Keratinocyte (primary cell): ENCODE data around the gene PRRT1B. TPM values are rescaled to one million over a fixed set of nuclear protein-coding genes. Genes with fewer than 3 reads are reported as not detected.

Experiments used
- DNase-seq: peaks from one replicate; pipeline ENCODE4 v3.0.0-alpha.2; 2011; ENCODE audit warnings: low read depth, missing footprints, low spot score
- FAIRE-seq: peaks from 2 replicates; lab custom pipeline; 2011; peaks lifted over from hg19 to GRCh38; lab: Jason Lieb, UNC
- H2AFZ ChIP-seq: 2 replicates; pipeline ENCODE4 v1.6.0; 2012; ENCODE audit warnings: low read length, control low read depth, inconsistent platforms; ENCODE audit not compliant: control insufficient read depth
- H3K27ac ChIP-seq: 2 replicates; pipeline ENCODE4 v1.5.1; 2011; ENCODE audit warnings: low read length; ENCODE audit not compliant: control insufficient read depth, insufficient read depth
- H3K27me3 ChIP-seq: 3 replicates; pipeline ENCODE4 v1.6.0; 2011; ENCODE audit warnings: low read length; ENCODE audit not compliant: control insufficient read depth, insufficient read depth; ENCODE audit errors: extremely low read depth
- H3K36me3 ChIP-seq, 2 experiments: 2 replicates in 1 of 2; 3 replicates in 1 of 2; pipeline ENCODE4 v1.5.1; 2011; ENCODE audit warnings: low read length in 2 of 2, mild to moderate bottlenecking in 1 of 2; ENCODE audit not compliant: control insufficient read depth in 2 of 2, insufficient read depth in 2 of 2; ENCODE audit errors: extremely low read depth in 1 of 2
- H3K4me1 ChIP-seq: 3 replicates; pipeline ENCODE4 v1.5.1; 2011; ENCODE audit warnings: low read length; ENCODE audit not compliant: control insufficient read depth, insufficient read depth; ENCODE audit errors: extremely low read depth
- H3K4me2 ChIP-seq: 3 replicates; pipeline ENCODE4 v1.6.0; 2011; ENCODE audit warnings: low read depth, low read length; ENCODE audit not compliant: control insufficient read depth, insufficient read depth; ENCODE audit errors: extremely low read depth
- H3K4me3 ChIP-seq, 3 experiments: fragments of 200-600 bp in 1 of 3; sonication (generic) in 1 of 3; 2 replicates in 2 of 3; 3 replicates in 1 of 3; pipeline ENCODE4 v1.5.1; 2011 to 2016; ENCODE audit warnings: low read length in 3 of 3, mild to moderate bottlenecking in 3 of 3, control low read depth in 2 of 3, inconsistent platforms in 1 of 3, low read depth in 1 of 3, mixed read lengths in 1 of 3, mixed run types in 1 of 3, moderate library complexity in 1 of 3; ENCODE audit not compliant: control insufficient read depth in 2 of 3, insufficient read depth in 2 of 3; ENCODE audit errors: extremely low read depth in 1 of 3
- H3K79me2 ChIP-seq: 2 replicates; pipeline ENCODE4 v1.6.0; 2012; ENCODE audit warnings: low read length; ENCODE audit not compliant: control insufficient read depth, insufficient read depth
- H3K9ac ChIP-seq: 3 replicates; pipeline ENCODE4 v1.6.0; 2011; ENCODE audit warnings: low read length; ENCODE audit not compliant: control insufficient read depth, insufficient read depth; ENCODE audit errors: extremely low read depth
- H3K9me1 ChIP-seq: 3 replicates; pipeline ENCODE4 v1.6.0; 2011; ENCODE audit warnings: low read length; ENCODE audit not compliant: control insufficient read depth, insufficient read depth; ENCODE audit errors: extremely low read depth
- H3K9me3 ChIP-seq: 2 replicates; pipeline ENCODE4 v1.5.1; 2012; ENCODE audit warnings: low read depth, low read length; ENCODE audit not compliant: control insufficient read depth
- H4K20me1 ChIP-seq: 3 replicates; pipeline ENCODE4 v1.6.0; 2011; ENCODE audit warnings: low read length; ENCODE audit not compliant: control insufficient read depth, insufficient read depth; ENCODE audit errors: extremely low read depth
- CTCF ChIP-seq, 3 experiments: IDR thresholded peaks in 1 of 3; conservative IDR thresholded peaks in 1 of 3; optimal IDR thresholded peaks in 1 of 3; 2 replicates in 2 of 3; 3 replicates in 1 of 3; pipeline versions ENCODE3 to v1.5.1; 2011; ENCODE audit warnings: low read length in 3 of 3, mild to moderate bottlenecking in 3 of 3, moderate library complexity in 2 of 3, control low read depth in 1 of 3, inconsistent platforms in 1 of 3; ENCODE audit not compliant: insufficient read depth in 2 of 3; ENCODE audit errors: extremely low read depth in 1 of 3
- EZH2 ChIP-seq: IDR thresholded peaks from one replicate; pipeline ENCODE4 v1.6.1; 2012; ENCODE audit warnings: inconsistent platforms, mild to moderate bottlenecking, low read length, moderate library complexity
- dilution Hi-C: fragments of 300-500 bp; cut with MboI; formaldehyde crosslinking; loops from one replicate; pipeline ENCODE4 v1.7.0; 2020; ENCODE audit warnings: low sequenced_read_pairs; ENCODE audit not compliant: extremely low pct_ligation_motif_present
- polyA plus RNA-seq, 5 experiments: library from polyadenylated mRNA; depleted of rRNA in 3 of 5; stranded (reverse) in 3 of 5; stranded (forward) in 1 of 5; unstranded in 1 of 5; fragments of >200 nt; gene quantifications; 1 replicate in 1 of 5; 2 replicates in 3 of 5; 3 replicates in 1 of 5; pipeline versions ENCODE4 v1.2.1 to v1.2.3, GENCODE V29; 2011 to 2012; ENCODE audit warnings: missing spikeins in 2 of 5, low read depth in 1 of 5, low replicate concordance in 1 of 5

The PRRT1B gene
- polyA plus RNA-seq, 1 donor (not counting 4 experiments of a cell fraction or from before 2014, with no cell fraction given): not detected

DNA sequence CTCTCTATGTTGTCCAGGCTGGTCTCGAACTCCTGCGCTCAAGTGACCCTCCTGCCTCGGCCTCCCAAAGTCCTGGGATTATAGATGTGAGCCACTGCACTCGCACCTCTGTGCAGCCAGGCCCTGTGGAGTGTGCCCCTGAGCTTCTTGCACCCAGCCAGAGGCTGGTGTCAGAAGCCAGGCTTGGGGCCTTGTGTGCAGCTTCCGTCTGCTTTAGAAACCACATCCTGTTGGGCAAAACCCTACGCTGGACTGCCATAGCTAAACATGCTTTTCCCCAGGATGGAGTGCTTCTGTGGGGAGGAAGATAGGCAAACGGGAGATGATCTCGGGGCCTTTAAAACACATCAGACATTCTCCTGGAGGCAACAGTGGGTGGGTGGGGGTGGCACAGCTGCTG, 40.1 kb downstream of the PRRT1B start:
- Histone ChIP-seq H3K27ac (no peak overlapping the region), H3K4me2 (no peak overlapping the region), H4K20me1 (no peaks in the 10 kb centered on the region), H3K36me3 (peaks cover 0 to 29% of the 10 kb centered on the region in 2 experiments), H3K9me1 (no peaks in the 10 kb centered on the region), H3K9ac (no peak overlapping the region), H3K9me3 (no peaks in the 10 kb centered on the region), H3K79me2 (no peaks in the 10 kb centered on the region), H3K4me3 (no peak overlapping the region), H3K4me1 (no peaks in the 10 kb centered on the region), H2AFZ (no peak overlapping the region), H3K27me3 (no peaks in the 10 kb centered on the region)
- DNase-seq (no peak), FAIRE-seq (no peak)
- no peak for TF ChIP-seq CTCF (optimal IDR thresholded peaks at IDR 0.05 in 1 of 3, IDR thresholded peaks at IDR 0.05 in 1 of 3, conservative IDR thresholded peaks at IDR 0.05 in 1 of 3; ENCODE audit: extremely low read depth in 1 of 3, insufficient read depth in 2 of 3, low read length in 3 of 3)
- no peak for TF ChIP-seq EZH2
- dilution Hi-C loops: no loop called here

DNA sequence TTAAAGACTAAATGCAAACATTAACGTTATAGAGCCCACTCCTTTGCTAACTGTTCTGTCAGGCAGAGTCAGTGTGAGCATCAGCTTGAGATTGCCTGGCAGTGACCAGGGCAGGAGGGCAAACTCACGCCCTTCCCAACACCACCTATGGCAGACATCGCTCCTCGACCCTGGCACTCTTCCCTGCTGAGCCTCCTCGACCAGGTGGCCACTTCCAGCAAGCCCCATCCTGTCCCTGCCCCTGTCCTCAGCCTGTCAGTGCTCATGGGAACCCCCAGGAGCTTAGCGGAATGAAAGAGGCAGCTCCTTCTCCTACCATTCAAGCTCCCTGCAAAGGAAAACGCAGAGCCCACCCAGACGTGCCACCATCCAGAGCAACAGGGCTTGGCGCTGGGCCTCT, 42.0 kb downstream of the PRRT1B start:
- no peak for FAIRE-seq
- no peak for TF ChIP-seq CTCF (optimal IDR thresholded peaks at IDR 0.05 in 1 of 3, IDR thresholded peaks at IDR 0.05 in 1 of 3, conservative IDR thresholded peaks at IDR 0.05 in 1 of 3; ENCODE audit: extremely low read depth in 1 of 3, insufficient read depth in 2 of 3, low read length in 3 of 3)
- no peak for TF ChIP-seq EZH2
- Histone ChIP-seq H3K79me2 (no peaks in the 10 kb centered on the region), H3K36me3 (peaks cover 2 to 23% of the 10 kb centered on the region in 2 experiments), H3K4me2 (no peak overlapping the region), H3K27me3 (no peaks in the 10 kb centered on the region), H3K9ac (no peak overlapping the region), H3K9me1 (no peaks in the 10 kb centered on the region), H4K20me1 (no peaks in the 10 kb centered on the region), H3K27ac (no peak overlapping the region), H3K4me3 (no peak overlapping the region), H3K4me1 (no peaks in the 10 kb centered on the region), H2AFZ (no peak overlapping the region), H3K9me3 (no peaks in the 10 kb centered on the region)
- dilution Hi-C loops: no loop called here
- DNase-seq: no peak
